EH (cell line): ENCODE measurements around the gene OTUD3.
"Not testable (repeated sequence)": the region's sequence is repeated elsewhere in the genome, so short reads cannot be mapped to it uniquely, and the experiment has no call there.

Experiments used
- DNase-seq: peaks from one replicate; pipeline ENCODE4 v3.0.0-alpha.2; 2015; ENCODE audit warnings: low read depth

The OTUD3 gene

GRCh38 chr1:19882111-19883071 lies at the start of gene OTUD3:
TSS of gene OTUD3 (plus strand) at chr1:19882395. CDS start at chr1:19882514, 119 bp downstream.
- DNase-seq = peak; percentile 97

GRCh38 chr1:19835578-19835977 lies 46.6 kb upstream of the OTUD3 start:
- DNase-seq = peak; percentile 29

GRCh38 chr1:19837866-19838265 lies 44.3 kb upstream of the OTUD3 start:
- no peak for DNase-seq

GRCh38 chr1:19840228-19840627 lies 42.0 kb upstream of the OTUD3 start:
- DNase-seq = no peak

GRCh38 chr1:19844731-19845495 lies 37.3 kb upstream of the OTUD3 start:
- DNase-seq = no peak

- DNase-seq = no peak
Measured at GRCh38 chr1:19845555-19845954, 36.6 kb upstream of the OTUD3 start.

- DNase-seq = no peak
Measured at GRCh38 chr1:19846338-19846737, 35.9 kb upstream of the OTUD3 start.

- DNase-seq = not testable (repeated sequence)
Measured at GRCh38 chr1:19847334-19847733, 34.9 kb upstream of the OTUD3 start.

- not testable (repeated sequence) for DNase-seq
Measured at GRCh38 chr1:19849307-19849706, 32.9 kb upstream of the OTUD3 start.

- DNase-seq = no peak
Measured at GRCh38 chr1:19850214-19850613, 32.0 kb upstream of the OTUD3 start.

- DNase-seq = no peak
Measured at GRCh38 chr1:19852036-19852435, 30.2 kb upstream of the OTUD3 start.

GRCh38 chr1:19854866-19855265 lies 27.3 kb upstream of the OTUD3 start:
- DNase-seq = no peak

- DNase-seq = no peak
Measured at GRCh38 chr1:19858893-19859292, 23.3 kb upstream of the OTUD3 start.

- DNase-seq = peak; percentile 66
Measured at GRCh38 chr1:19859876-19860275, 22.3 kb upstream of the OTUD3 start.

GRCh38 chr1:19860418-19860817 lies 21.8 kb upstream of the OTUD3 start:
- peak; percentile 26 for DNase-seq

- DNase-seq = peak; percentile 83
Measured at GRCh38 chr1:19861034-19861433, 21.2 kb upstream of the OTUD3 start.

- no peak for DNase-seq
Measured at GRCh38 chr1:19861842-19862530, 20.2 kb upstream of the OTUD3 start.

- no peak for DNase-seq
Measured at GRCh38 chr1:19862944-19863343, 19.3 kb upstream of the OTUD3 start.

GRCh38 chr1:19864570-19865160 lies 17.5 kb upstream of the OTUD3 start:
- no peak for DNase-seq

GRCh38 chr1:19866029-19866428 lies 16.2 kb upstream of the OTUD3 start:
- no peak for DNase-seq

GRCh38 chr1:19866758-19867157 lies 15.4 kb upstream of the OTUD3 start:
- DNase-seq = peak; percentile 80

- DNase-seq = not testable (repeated sequence)
Measured at GRCh38 chr1:19868575-19868974, 13.6 kb upstream of the OTUD3 start.
